Ectodermal cell (in vitro differentiated cells): ENCODE measurements around the gene DMXL1.

Experiments
- H3K27ac ChIP-seq: 2 replicates; pipeline ENCODE4 v1.7.0; 2013; ENCODE audit warnings: mild to moderate bottlenecking, low read depth, low read length; ENCODE audit not compliant: insufficient read depth, poor library complexity, severe bottlenecking
- H3K27me3 ChIP-seq: 2 replicates; pipeline ENCODE4 v1.7.0; 2013; ENCODE audit warnings: mild to moderate bottlenecking, low read length; ENCODE audit not compliant: insufficient read depth, control insufficient read depth, poor library complexity, severe bottlenecking
- H3K36me3 ChIP-seq: one replicate; pipeline ENCODE4 v1.7.0; 2013; ENCODE audit warnings: low read length; ENCODE audit not compliant: control insufficient read depth, insufficient read depth
- H3K4me1 ChIP-seq: one replicate; pipeline ENCODE4 v1.7.0; 2013; ENCODE audit warnings: low read length; ENCODE audit not compliant: control insufficient read depth, insufficient read depth
- H3K4me3 ChIP-seq: 2 replicates; pipeline ENCODE4 v1.7.0; 2013; ENCODE audit warnings: low read depth, low read length, control low read depth; ENCODE audit not compliant: insufficient read depth
- H3K9me3 ChIP-seq: 2 replicates; pipeline ENCODE4 v1.7.0; 2013; ENCODE audit warnings: mild to moderate bottlenecking, low read length, moderate library complexity; ENCODE audit not compliant: control insufficient read depth
- WGBS, 2 experiments: methylation state at CpG; one replicate each; pipeline ENCODE4 v1.1.7; 2013; ENCODE audit warnings: missing lambda C conversion rate in 2 of 2; 5-methylcytosine and 5-hydroxymethylcytosine counted together

The DMXL1 gene

DNA sequence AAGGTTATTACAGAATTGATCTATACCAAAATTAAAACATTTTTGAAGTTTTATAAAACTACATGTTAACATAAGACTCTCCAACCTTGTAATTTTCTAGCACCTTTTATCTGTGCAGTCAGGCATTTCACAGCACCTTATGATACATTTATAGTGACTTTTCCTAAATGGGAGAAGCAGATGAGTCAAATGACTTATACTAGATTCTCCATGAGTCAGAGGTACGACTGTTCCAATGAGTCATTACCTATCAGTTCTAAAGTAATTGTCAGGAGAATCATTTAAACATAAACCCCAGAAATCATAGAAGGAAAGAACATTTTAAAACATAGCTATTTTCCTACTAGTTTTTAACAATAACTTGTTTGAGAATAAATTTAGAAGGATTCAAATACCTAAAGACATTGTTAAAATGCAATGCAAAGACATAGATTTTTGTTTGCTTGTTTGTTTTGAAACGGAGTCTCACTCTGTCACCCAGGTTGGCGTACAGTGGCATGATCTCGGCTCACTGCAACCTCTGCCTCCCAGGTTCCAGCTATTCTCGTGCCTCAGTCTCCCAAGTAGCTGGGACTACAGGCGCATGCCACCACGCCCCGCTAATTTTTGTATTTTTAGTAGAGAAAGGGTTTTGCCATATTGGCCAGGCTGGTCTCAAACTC lies 34.7 kb upstream of the DMXL1 start:
- no peak overlapping the region for H3K4me3 ChIP-seq
- H3K9me3 ChIP-seq = no peaks in the 10 kb centered on the region
- no peaks in the 10 kb centered on the region for H3K4me1 ChIP-seq
- H3K27ac ChIP-seq = no peak overlapping the region
- no peaks in the 10 kb centered on the region for H3K36me3 ChIP-seq
- H3K27me3 ChIP-seq = no peaks in the 10 kb centered on the region
- 96% methylated on average over 8 of the region's 8 CpGs for WGBS, 2 experiments

DNA sequence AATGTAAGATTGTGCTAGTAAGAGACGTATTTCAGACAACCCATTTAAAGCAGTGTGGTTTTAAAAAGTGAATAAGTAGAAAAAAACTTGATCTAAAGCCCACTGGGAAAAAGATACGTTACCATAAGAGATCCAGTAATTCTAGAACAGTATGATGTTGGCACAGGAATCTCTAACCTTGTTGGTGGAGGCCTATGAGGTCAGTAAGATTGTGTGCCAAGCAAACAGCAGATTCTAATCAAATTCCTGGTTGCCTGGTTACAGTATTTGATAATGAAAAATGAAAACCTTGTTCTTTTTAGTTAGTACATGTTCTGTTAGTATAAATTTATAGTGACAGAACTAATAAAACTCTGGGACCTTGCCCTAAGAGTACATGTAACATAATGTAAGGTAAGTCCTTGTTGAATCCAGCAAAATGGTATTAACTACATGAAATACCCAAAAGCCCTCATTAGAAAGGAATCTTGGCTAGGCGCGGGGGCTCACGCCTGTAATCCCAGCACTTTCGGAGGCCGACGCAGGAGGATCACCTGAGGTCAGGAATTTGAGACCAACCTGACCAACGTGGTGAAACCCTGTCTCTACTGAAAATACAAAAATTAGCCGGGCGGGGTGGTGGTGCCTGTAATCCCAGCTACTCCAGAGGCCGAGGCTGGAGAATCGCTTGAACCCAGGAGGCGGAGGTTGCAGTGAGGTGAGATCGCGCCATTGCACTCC lies 33.2 kb upstream of the DMXL1 start:
- no peaks in the 10 kb centered on the region for H3K36me3 ChIP-seq
- H3K27me3 ChIP-seq = no peaks in the 10 kb centered on the region
- H3K4me1 ChIP-seq = no peaks in the 10 kb centered on the region
- no peaks in the 10 kb centered on the region for H3K9me3 ChIP-seq
- H3K27ac ChIP-seq = no peak overlapping the region
- 89 to 94% methylated on average over 16 of the region's 16 CpGs for WGBS, 2 experiments
- H3K4me3 ChIP-seq = no peak overlapping the region

DNA sequence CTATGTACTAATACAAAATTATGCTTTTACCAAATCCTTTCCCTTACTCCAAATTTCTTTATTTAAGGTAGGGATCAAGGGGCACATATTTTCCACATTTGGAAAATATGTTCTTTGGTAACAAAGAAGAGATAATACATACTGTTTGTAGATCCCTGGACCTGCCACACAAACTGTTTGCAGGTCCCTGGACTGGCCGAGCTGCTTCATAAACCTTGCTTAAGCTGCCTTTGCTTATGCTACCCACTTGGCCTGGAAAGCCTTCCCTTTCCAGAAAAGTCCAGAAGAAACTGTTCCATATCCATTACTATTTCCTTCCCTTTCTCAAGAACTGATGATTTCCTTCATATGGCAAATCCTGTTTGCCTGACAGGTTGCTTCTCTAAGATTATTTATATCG lies 22.6 kb upstream of the DMXL1 start:
- no peaks in the 10 kb centered on the region for H3K27me3 ChIP-seq
- no peaks in the 10 kb centered on the region for H3K9me3 ChIP-seq
- no peak overlapping the region for H3K4me3 ChIP-seq
- WGBS, 2 experiments = 91 to 96% methylated on average over 2 of the region's 2 CpGs
- H3K4me1 ChIP-seq = no peaks in the 10 kb centered on the region
- H3K27ac ChIP-seq = no peak overlapping the region
- H3K36me3 ChIP-seq = no peaks in the 10 kb centered on the region

DNA sequence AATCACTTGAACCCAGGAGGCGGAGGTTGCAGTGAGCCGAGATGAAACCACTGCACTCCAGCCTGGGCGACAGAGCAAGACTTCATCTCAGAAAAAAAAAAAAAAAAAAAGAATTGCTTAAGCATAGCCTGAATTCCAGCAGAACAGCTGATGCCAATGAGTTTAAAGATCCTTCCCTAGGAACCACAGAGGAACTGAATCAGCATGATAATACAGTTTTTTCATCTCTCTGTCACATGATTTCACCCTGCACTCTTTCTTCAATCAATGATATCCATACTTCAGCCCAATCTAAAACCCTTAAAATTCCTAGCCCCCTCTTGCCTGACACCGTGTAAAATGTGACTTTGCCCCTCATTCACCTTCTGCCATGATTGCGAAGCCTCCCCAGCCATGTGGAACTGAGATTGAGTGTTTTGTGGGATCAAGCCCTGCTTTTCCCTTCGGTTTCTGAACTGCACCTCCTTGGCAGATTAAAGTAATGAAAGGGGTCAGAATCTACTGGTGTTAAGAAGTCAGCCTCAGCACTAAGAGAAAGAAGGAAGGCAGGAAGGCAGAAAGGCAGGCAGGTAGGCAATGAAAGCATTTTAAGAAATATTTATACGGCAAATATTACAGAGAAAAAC lies 20.9 kb upstream of the DMXL1 start:
- Histone ChIP-seq H3K27ac (no peak overlapping the region), H3K9me3 (no peaks in the 10 kb centered on the region), H3K36me3 (no peaks in the 10 kb centered on the region), H3K4me3 (no peak overlapping the region), H3K4me1 (no peaks in the 10 kb centered on the region), H3K27me3 (no peaks in the 10 kb centered on the region)
- 66 to 73% methylated on average over 6 to 7 of the region's 7 CpGs for WGBS, 2 experiments

DNA sequence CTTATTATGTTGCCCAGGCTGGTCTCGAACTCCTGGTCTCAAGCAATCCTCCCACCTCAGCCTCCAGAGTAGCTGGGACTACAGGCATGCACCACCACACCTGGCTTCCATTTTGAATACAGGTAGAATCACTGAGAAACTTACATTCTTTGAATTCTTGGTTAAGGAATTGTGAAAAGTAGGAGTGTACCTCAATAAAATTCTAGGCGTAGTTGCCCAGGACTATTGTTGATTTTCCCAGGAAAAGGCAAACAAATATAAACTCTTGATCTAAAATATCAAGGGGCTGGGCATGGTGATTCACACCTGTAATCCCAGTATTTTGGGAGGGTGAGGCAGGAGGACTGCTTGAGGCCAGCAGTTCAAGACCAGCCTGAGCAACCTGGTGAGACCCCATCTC lies 16.8 kb upstream of the DMXL1 start:
- H3K36me3 ChIP-seq = no peaks in the 10 kb centered on the region
- H3K4me1 ChIP-seq = no peaks in the 10 kb centered on the region
- no peaks in the 10 kb centered on the region for H3K27me3 ChIP-seq
- no peak overlapping the region for H3K27ac ChIP-seq
- no peaks in the 10 kb centered on the region for H3K9me3 ChIP-seq
- no peak overlapping the region for H3K4me3 ChIP-seq
- WGBS, 2 experiments = 93 to 97% methylated on average over 2 of the region's 2 CpGs

DNA sequence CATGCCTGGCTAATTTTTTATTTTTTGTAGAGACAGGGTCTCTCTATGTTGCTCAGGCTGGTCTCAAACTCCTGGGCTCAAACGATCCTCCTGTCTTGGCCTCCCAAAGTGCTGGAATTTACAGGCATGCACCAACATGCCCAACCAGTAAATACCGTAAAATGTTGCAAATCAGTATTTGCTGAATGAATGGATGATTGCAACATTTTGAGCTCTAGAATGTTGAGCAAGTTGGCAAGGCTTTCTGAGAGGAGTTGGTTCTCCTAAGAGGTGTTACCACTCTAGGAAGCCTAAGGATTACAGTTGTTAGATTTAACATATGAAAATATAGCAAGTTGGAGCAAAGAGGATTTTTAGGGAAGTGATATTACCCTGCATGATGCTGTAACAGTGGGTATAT lies 15.6 kb upstream of the DMXL1 start:
- 89 to 92% methylated on average over 2 of the region's 2 CpGs for WGBS, 2 experiments
- H3K27ac ChIP-seq = no peak overlapping the region
- H3K4me1 ChIP-seq = no peaks in the 10 kb centered on the region
- no peaks in the 10 kb centered on the region for H3K36me3 ChIP-seq
- H3K4me3 ChIP-seq = no peak overlapping the region
- no peaks in the 10 kb centered on the region for H3K27me3 ChIP-seq
- H3K9me3 ChIP-seq = no peaks in the 10 kb centered on the region

DNA sequence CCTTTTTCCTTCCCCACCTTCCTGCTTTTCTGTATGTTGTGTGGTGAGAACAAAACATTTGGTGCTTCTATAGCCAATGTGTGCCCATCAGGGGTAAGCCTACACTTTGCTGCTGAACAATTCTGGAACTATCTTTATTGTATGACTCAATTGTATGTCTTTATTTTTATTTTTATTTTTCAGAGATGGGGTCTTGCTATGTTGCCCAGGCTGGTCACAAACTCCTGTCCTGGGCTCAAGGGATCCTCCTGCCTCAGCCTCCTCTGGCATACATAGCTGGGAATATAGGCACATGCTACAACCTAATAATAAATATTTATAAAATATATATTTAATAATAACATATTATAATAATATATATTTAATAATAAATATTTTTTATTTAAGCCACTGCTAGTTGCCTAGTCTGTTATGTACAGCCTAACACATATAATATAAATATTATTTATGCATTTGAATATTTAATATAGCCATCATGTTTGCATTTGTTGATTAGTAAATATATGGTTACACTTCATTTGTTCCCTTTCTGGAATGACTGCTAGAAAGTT lies 11.8 kb upstream of the DMXL1 start:
- Histone ChIP-seq H3K27me3 (no peaks in the 10 kb centered on the region), H3K36me3 (no peaks in the 10 kb centered on the region), H3K4me1 (no peaks in the 10 kb centered on the region), H3K27ac (no peak overlapping the region), H3K9me3 (no peaks in the 10 kb centered on the region), H3K4me3 (no peak overlapping the region)

DNA sequence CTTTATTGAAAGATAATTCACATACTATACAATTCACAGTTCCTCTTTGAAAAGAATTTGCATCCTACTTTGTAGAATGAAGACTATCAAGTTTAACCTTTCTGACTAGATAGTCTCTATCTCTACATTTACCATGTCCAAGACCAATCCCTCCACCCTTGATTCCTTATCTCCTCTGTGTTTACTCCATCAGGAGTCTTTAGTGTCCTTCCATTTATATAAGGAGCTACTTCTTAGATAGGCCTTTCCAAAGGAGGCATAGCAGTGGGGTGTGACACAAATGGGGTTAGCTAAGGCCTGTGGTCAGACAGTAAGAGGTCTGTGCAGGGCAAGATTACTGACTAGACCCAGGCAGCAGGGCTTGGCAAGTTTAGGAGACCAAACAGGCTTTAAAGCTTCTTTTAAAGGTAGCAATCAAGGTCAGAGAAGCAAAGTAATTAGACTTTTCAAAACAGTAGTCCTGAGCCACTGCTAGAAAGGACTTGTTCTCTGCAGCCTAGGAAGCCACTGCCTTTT lies 11.1 kb upstream of the DMXL1 start:
- H3K36me3 ChIP-seq = no peaks in the 10 kb centered on the region
- no peak overlapping the region for H3K4me3 ChIP-seq
- no peak overlapping the region for H3K27ac ChIP-seq
- H3K4me1 ChIP-seq = no peaks in the 10 kb centered on the region
- no peaks in the 10 kb centered on the region for H3K9me3 ChIP-seq
- H3K27me3 ChIP-seq = no peaks in the 10 kb centered on the region

DNA sequence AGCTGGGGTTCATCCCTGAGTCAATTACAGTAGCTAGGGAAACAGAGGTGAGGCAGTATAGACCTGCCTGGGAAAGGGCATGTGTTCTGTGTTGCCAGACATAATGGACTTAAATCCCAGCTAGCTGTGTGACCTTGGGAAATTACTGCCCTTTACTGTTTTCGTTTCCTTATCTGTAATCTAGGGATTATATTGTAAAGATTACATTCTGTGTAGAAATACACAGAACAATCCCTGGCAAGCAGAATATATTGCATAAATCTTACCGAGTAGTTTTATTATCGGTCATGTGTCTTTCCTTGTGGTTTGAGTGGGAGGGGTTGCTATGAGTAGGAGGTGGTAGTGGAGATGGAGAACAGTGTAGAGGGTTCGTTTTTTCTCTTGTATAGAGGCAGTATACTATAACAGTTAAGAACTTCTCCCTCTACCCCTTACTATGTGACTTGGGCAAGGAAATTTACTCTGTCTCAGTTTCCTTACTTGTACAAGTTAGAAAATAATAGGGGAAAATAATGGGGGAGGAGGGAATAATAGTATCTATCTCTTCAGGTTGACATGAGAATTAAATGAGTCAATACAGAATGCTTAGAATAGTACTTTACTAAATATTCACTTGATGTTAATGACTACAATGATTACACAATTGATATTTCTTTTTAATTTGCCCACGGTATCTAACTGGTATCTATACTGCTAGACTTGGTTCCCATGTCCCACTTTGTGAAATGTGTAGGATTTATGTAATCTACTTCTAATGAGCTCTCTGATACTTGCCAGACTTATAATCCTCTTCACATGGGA lies 7.1 kb upstream of the DMXL1 start:
- Histone ChIP-seq H3K9me3 (no peaks in the 10 kb centered on the region), H3K4me1 (no peaks in the 10 kb centered on the region), H3K27me3 (no peaks in the 10 kb centered on the region), H3K4me3 (no peak overlapping the region), H3K36me3 (no peaks in the 10 kb centered on the region), H3K27ac (no peak overlapping the region)
- 96 to 100% methylated on average over 2 to 4 of the region's 5 CpGs for WGBS, 2 experiments

DNA sequence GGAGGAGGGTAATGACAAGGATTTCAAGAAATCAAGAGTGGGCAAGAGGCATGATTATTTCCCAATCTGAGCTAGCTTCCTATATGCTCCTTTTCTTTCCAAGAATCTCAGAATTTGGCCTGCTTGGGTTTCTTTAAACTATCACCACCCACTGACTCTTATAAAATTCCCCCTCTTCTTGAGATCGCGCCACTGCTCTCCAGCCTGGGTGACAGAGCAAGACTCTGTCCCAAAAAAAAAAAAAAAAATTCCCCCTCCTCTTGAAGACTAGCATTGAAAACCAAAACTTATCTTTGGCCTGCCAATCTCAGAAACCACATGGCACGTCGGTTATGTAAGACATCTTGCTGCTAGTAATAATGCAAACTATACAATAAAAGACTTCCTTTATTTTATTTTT lies 3.4 kb upstream of the DMXL1 start:
- no peaks in the 10 kb centered on the region for H3K4me1 ChIP-seq
- H3K9me3 ChIP-seq = no peaks in the 10 kb centered on the region
- H3K4me3 ChIP-seq = no peak overlapping the region
- H3K27ac ChIP-seq = no peak overlapping the region
- 95 to 96% methylated on average over 2 of the region's 4 CpGs for WGBS, 2 experiments
- no peaks in the 10 kb centered on the region for H3K27me3 ChIP-seq
- H3K36me3 ChIP-seq = no peaks in the 10 kb centered on the region
